GM03348 (cell line): Measurements from ENCODE around the gene PICALM.
"Not testable (repeated sequence)": the region's sequence is repeated elsewhere in the genome, so short reads cannot be mapped to it uniquely, and the experiment has no call there.

Source experiments
- DNase-seq: peaks from one replicate; pipeline ENCODE4 v3.0.0; 2012; ENCODE audit warnings: low spot score

The PICALM gene

DNA sequence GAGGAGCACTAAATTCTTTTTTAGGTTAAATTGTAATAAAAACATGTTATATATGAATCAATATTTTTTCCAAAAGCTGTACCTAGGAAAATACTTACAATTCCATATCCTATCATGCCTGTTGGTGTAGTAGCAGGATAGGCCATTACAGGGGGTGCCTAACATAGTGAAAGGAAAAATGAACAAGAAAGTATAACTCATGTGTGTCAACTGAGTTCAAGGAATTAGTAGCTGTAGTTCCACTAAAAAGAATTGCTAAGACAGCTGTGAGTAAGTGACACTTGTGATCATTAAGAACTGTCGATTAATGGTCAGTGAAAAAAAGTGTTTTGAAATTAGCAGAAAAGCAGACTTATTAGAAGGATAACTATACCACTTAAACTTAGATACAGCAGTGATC, 92.4 kb downstream of the PICALM start:
- no peak for DNase-seq

DNA sequence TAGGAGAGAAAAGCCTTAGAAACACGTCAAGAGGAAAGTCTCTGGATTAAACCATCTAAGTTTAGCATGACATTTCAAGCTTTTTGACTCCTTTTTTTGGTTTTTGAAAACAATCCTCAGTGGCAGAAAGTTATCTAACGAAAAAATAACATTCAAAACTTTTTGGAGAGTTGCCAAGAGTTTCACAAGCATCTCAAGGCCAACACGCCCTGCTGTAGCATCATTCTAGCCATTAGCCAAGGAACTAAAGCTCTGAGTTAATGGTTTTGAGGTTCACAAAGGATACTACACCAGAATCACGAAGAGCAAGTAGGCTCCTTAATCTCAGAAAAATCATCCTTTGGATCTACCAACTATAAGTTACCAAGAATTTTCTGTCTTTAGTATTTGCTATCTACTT, 94.8 kb downstream of the PICALM start:
- no peak for DNase-seq

DNA sequence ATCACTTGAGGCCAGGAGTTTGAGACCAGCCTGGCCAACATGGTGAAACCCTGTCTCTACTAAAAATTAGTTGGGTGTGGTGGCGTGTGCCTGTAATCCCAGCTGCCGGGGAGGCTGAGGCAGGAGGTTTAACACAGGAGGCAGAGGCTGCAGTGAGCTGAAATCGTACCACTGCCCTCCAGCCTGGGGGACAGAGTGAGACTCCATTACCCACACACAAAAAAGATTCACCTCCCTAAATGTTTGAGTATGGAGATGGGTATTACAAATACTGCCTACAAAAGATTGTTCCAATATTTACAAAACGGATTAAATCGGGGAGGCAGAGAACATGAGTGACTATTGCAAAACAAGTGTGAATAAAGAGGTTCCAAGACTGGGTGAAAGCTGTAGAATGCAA, 98.3 kb downstream of the PICALM start:
- no peak for DNase-seq

DNA sequence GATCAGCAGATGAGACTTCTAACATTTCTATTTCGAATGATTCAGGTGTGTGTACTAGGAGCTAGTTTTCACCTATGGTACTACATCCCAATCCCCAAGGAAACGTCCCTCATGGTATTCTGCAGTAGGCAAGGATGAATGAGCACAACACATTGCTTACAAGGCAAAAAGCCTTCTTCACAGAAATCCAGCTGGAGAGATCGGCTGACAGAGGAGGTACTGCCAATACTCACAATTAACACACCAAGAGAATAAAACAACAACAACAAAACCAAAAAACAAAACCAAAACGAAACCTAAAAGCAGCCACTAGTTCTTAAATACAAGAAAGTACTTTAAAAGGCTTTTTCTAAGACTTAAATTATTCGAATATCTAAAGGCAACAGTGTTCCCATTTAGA, 101.4 kb downstream of the PICALM start:
- no peak for DNase-seq

DNA sequence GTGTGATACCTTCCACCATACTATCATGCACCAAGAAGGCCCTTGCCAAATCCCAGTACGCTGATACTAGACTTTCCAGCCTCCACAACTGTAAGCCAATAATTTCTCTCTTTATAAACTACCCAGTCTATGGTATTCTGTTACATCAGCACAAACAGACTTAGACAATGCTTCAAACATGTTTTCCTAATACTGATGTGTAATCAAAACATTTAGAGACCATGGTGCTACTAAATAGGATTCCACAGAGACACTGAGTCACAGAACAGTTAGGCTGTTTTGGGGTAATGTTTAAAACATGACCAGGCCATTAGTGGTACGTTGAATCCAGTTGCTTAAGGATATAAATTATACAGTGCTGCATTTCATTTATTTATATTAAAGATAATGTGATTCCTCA, 103.7 kb downstream of the PICALM start:
- DNase-seq, result no peak

DNA sequence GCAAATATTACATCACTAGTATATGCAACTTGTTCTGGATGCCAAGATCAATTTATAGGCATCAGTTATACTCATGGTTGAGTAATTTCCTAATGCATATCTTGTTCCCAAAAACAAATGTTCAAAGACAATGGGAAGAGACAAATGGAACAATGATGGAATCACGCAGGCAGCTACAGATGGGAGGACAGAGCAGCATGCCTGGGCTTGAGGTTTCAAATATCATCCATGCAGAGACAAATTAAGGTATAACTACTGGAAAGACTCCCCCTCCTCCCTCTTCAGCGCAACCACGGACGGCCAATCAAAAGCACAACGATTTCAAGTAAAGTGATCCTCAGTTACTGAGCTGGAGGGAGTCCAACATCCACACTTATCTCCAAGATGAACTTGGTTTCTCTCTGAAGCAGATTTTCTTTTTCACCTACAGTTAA, 106.9 kb downstream of the PICALM start:
- no peak for DNase-seq

DNA sequence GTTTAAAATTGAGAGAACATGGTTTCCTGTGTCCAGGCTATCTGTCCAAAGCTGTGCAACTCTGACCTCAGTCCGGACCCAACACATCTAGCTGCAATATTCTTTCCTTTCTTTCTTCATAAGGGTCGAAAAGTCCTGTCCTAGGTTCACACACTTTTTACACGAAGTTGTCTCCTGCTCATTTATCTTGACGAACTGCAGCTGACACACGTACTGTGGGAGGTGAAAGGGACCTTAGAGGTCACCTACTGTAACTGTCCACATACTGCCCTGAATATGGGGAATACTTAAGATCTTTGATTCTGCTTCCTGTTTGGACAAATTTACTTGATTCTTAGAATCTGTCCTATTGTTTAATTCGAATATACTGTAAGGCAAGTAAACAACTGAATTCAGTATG, 107.8 kb downstream of the PICALM start:
- DNase-seq, result no peak

DNA sequence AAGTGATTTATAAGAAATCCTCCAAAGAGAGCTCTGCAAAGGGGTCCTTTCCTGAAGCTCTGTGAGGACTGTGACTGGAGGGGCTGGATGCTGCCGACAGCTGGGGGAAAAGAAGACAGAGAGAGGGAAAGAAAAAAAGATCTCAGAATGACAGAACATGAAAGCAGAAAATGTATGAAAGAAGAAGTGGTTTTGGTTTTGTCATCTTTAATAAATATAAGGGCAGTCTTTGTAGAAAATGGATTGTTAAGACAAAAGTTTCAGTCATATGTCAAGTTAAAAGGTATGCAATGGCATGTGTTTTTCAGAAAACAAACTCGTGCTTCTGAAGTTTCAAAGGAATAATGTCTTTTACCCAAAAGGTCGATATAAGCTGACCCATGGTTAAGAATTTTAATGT, 108.2 kb downstream of the PICALM start:
- no peak for DNase-seq

DNA sequence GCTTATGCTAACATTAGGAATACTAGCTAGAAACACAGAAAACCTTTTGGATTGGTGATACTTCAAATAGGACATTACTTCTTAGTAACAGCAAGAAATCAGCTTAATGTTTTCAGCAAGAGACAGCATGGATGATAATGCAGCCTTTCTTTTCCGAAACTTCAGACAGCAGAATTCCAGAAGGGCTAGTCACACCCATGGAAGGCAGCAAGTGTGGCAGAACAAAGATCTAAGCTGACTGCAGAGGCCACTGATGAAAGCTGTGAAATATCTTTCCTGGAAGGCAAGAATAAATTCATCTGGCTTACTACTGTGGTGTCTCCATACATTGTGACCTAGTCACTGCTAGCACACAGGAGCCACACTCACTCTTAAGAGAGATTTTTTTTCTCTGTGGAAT, 113.4 kb downstream of the PICALM start:
- peak; percentile 67 for DNase-seq

DNA sequence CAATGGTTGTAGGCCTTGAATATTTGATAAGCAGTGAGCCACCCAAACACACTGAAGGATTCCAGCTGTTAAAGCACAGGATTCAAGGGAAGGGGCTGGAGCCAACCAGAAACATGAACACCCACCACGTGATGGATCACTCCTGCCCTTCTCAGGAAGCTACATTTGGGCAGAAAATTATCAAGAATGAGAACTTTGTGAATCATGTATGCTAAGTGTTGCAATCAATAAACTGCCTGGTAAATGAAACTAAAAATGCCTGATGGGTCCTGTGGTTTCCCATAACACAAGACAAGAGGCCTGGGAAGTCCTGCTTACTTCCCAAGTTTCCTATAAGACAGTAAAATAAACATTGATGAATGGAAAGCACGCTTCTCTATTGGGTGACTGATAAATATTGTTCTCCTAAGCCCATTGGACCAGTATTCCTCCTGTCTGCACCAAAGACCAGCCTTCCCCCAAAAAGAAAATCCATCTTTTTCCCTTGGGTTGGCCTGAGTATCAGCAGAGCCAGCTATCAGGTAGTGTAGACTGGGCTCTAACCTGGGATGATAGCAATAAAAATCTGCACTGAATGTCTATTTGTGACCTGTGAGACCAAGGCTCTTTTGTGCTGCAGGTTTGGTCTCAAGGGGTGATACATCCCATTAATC, 115.3 kb downstream of the PICALM start:
- peak; percentile 19 for DNase-seq

DNA sequence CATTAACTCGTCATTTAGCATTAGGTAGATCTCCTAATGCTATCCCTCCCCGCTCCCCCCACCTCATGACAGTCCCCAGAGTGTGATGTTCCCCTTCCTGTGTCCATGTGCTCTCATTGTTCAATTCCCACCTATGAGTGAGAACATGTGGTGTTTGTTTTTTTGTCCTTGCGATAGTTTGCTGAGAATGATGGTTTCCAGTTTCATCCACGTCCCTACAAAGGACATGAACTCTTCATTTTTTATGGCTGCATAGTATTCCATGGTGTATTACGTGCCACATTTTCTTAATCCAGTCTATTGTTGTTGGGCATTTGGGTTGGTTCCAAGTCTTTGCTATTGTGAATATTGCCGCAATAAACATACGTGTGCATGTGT, 116.8 kb downstream of the PICALM start:
- DNase-seq, result not testable (repeated sequence)

DNA sequence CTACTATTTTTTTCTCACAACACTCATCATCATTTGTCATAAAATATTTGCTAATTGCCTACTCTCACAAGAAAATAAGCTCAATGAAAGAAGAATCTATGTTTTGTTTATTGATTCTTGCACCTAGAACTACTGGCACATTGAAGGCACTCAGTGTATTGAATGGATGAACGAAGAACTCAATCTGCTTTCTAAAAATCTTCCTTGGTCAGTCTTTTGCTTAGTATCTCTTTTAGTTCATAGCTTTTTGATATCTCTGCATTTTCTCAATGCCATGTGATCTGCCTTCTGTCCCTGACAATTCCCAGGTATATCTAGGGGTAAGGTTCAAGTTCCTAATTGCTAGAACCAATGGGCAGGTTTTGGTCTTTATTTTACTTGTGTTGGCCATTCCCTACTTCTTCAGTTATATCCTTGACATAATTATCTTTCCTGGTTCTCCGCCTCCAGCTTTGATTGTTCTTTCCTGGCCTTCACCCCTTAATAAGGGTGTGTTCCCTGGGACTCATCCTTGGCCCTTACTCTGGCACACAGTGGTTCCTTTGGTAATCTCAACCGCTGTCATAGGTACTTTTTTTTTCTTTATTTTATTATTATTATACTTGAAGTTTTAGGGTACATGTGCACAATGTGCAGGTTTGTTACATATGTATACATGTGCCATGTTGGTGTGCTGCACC, 117.3 kb downstream of the PICALM start:
- no peak for DNase-seq

DNA sequence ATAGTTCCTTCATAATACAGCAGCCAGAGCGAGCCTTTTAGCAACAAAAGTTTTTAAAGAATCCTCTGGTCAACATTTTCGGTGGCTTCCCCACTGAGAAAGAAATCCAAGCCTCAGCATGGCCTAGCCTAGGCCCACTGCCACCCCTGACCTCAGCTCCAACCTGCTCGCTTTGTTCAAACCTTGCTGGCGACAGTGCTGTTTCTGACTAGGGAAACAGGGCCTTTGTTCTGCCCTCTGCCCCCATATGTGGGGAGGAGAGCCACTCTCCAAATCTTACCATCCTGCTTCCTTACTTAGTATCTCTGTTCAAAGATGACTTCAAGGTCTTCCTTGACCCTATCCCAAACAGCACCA, 117.9 kb downstream of the PICALM start:
- DNase-seq, result no peak

DNA sequence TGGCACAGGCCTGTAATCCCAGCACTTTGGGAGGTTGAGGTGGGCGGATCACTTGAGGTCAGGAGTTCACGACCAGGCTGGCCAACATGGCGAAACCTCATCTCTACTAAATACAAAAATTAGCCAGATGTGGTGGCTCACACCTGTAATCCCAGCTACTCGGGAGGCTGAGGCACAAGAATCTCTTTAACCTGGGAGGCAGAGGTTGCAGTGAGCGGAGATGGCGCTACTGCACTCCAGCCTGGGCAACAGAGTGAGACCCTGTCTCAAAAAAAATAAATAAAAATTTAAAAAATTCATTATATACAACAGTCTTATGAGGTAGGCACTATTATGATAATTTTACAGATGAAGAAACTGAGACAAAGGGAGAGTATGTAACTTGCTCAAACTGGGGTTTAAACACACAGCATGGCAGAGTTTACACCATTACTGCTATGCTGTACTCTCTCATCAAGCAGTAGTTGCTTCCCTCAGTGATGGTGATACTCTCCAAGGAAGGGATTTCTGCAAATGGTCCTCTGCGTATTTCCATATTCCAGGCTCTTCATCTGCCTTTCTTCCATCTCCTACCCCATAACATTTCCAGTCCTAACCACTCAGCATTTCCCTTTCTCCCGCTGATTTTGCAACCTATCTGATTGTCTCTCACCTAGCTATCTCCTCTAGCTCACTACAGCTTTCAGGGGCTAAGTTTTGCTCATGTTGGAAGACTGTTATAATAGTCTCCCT, 118.4 kb downstream of the PICALM start:
- no peak for DNase-seq

DNA sequence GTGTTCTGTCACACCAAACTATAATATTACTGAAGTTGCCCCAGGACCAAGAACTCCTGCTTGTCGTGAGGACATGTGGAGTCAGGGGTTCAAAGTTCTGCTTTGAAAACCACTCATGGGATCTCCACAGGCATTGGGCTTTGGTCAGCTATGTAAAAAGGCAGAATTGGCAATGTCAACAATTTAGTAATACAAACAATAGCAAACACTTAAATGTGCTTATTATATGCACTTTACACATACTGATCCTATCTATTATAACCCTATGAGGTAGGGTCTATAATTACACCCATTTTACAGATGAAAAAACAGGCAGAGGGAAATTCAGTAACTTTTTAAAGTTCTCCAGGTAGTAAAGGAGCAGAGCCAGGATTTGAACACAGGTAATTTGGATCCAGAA, 119.1 kb downstream of the PICALM start:
- no peak for DNase-seq

DNA sequence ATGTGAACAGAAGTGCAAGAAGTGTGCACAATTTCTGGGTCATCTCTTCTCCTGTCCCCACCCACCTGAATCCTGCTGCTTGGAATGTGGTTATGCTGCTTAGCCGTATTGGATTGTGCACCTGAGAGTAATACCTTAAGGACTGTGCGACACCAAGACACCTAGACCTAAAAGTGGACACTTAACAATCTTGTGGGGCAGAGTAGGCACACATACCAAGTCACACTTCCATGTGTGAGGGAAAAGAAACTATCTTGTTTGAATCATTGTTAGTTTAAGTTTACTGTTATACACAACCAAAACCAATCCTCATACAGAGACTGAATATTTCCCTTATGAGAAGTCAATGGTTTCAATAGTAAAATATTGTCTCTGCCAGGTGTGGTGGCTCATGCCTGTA, 120.0 kb downstream of the PICALM start:
- DNase-seq, result no peak

DNA sequence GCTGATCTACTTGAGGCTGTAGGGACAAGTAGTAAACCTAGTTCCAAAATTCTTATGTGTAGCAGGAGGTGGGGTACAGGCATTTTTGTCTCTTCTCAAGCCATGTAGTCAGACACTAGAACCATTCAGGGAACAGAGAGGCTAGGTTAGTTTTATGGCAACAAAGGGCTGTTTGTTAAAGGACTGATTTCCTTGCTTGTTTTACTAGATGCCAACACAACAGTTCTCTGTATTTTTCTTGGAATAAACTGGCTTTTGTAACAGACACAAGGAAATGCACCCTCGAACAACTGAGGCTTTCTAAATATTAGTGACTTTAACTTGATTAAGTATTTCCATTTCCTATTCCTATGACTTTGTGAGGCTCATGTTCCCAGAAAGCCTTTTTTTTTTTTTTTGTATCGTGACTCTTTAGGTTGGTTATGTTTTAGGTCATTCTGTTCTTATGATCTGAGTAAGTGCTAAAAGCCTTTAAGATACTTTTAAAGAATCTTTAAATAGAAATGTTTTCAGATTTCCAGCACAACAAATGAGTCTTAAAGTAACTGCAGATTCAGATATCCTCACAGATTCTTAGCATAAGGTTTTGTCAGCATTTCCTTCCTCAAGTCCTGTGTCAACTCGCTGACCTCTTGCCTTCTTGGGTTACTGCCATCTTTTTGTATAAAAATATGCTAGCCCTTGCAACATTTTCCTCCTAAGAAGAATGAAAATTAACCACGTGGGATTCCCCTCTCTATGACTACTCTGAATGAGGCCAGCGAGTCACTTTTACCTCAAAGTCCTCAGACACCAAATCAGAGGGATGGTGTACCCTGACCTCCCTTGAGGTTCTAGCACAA, 121.2 kb downstream of the PICALM start:
- peak; percentile 70 for DNase-seq

DNA sequence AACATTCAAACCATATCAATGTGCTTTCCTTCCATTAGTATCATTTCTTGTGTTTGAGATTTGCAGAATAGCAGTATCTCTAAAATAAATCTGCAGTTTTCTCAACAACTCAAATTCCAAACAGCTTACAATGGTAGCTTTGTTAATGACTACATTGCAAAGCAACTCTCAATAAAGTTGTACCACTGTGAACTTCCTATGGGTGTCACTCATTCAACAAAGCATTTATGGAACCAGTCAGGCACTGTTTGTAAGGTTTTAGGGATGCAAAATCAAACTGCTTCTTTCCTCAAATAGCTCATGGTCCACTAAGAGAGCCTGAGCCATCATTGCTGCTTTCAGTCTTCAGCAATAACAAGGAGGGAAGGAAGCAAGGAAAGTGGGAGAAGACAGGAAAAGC, 122.7 kb downstream of the PICALM start:
- DNase-seq, result no peak

DNA sequence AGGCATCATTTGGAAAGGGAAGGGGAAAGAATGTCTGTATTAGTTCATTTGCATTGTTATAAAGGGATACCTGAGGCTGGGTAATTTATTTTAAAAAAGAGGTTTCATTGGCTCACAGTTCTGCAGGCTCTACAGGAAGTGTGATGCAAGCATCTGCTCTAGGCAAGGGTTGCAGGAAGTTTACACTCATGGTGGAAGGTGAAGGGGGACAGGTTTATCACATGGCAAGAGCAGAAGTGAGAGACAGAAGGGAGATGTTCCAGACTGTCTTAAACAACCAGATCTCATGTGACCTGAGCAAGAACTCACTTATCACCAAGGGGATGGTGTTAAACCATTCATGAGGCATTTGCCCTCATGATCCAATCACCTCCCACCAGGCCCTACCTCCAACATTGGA, 123.1 kb downstream of the PICALM start:
- no peak for DNase-seq

DNA sequence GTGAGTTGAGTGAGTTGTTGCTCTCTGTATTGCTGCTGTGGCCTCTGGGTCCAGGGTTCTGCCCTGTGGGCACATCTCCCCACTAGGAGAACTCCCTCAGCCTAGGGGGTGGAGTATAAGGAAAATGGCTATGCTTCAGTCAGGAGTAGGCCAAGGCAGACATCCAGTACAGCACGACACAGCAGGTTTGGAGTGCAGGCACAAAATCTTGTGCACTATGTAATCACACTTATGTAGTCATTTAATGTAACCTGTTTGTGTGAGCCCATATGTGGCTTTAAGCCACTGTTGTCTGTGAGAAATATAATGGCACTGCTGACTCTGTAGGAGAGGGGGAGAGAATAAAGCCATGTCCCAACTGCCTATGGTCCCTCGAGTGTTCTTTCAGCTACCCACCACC, 123.6 kb downstream of the PICALM start:
- no peak for DNase-seq

DNA sequence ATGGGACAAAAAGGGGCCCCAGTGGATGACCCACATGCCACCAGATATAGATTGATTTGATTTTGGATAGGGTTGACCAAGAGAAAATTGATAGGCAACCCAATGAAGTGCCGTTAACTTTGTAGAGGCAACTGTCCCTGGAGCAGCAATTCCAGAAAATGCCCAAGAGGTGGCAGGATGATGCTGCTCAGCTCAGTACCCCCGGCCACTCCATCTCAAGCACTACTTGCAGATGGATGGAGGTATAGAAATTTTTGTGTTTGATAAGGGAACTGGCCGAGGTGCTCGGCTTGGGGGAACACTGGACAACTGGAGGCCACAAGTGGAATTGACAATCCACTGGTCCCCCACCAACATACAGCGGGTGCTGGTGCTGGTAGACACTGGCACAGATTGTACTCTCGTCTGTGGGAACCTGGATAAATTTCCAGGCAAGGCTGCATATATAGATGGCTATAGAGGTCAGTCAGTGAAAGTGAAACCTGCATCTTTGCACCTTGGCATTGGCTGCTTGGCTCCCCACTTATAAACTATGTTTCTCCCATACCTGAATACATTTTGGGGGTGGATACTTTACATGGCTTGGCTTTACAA, 127.4 kb downstream of the PICALM start:
- DNase-seq, result peak; percentile 80
